OCI-LY7 (cell line): Measurements from ENCODE around the gene PHYKPL.

Experiments
- EZH2phosphoT487 ChIP-seq: fragments of 200-600 bp; sonication (generic); IDR thresholded peaks from 2 replicates; pipeline ENCODE4 v1.6.1; 2018; ENCODE audit warnings: low read depth, borderline replicate concordance, mild to moderate bottlenecking, mixed run types, antibody characterized with exemption, low read length, moderate library complexity, mixed read lengths
- TF ChIP-seq, protein P1 (sequence below): fragments of 200-600 bp; sonication (generic); conservative IDR thresholded peaks from 2 replicates; pipeline ENCODE4 v1.5.1; 2014; ENCODE audit warnings: mild to moderate bottlenecking, antibody characterized with exemption, low read length, moderate library complexity, mixed read lengths

DNA sequence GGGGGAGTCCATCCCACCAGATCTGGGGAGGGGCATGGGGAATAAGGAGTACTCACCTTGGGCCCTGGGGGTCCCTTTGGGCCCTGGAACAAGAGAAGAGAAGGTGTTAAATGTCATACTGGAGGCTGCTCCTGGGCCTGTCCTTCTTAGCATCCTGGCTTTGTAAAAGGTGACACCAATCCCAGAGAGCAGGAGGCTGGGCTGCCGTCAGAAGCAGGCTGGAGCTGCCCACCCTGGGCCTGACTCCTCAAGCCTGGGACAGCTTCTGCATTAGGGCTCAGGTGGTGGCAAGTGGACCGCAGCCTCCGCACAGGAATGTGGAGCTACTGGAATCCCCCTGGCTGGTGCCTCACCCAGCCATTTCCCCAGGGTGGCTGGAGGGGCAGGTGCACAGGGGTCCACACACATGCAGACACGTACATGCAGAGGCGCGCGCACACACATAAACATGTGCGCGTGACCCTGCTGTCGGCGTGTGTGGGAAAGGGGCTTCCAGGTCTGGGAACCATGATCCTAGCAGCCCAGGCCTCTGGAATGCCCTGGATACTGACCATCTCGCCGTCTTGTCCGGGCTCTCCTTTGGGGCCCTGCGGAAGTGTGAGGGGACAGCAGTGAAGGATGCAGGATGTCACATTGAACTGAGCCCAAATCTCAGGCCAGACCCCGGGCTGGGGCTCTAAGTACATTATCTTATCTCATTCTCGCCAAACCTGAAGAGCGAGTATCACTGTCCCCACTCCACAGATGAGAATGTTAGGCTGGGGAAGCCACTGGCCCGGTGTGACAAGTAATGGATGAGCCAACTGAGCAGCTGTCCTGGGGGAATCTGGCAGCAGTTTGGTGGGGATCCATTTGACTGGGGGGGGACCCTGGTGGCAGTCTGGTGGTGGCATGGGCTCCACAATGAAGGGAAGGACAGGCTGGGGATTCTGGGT lies 29.3 kb upstream of the PHYKPL start:
- TF ChIP-seq, protein P1, sequence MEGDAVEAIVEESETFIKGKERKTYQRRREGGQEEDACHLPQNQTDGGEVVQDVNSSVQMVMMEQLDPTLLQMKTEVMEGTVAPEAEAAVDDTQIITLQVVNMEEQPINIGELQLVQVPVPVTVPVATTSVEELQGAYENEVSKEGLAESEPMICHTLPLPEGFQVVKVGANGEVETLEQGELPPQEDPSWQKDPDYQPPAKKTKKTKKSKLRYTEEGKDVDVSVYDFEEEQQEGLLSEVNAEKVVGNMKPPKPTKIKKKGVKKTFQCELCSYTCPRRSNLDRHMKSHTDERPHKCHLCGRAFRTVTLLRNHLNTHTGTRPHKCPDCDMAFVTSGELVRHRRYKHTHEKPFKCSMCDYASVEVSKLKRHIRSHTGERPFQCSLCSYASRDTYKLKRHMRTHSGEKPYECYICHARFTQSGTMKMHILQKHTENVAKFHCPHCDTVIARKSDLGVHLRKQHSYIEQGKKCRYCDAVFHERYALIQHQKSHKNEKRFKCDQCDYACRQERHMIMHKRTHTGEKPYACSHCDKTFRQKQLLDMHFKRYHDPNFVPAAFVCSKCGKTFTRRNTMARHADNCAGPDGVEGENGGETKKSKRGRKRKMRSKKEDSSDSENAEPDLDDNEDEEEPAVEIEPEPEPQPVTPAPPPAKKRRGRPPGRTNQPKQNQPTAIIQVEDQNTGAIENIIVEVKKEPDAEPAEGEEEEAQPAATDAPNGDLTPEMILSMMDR, result no peak
- no peak for TF ChIP-seq EZH2phosphoT487
